Left lung (tissue), 10 donors: ENCODE results near the gene PSME1. TPM values are rescaled to one million over a fixed set of nuclear protein-coding genes. Genes with fewer than 3 reads are reported as not detected.
A peak's percentile ranks its signal among the peaks of the same experiment; 100 is the strongest.

Source experiments
- ATAC-seq: fragments of 200-7000 bp; cut with Tn5 transposase; one replicate; pipeline ENCODE4 v1.9.1; 2020; ENCODE audit warnings: moderate library complexity
- DNase-seq, 4 donors: peaks; one replicate each; pipeline ENCODE4 v3.0.0-alpha.2; 2013 to 2020
- H3K27ac ChIP-seq, 2 donors: fragments of 200-600 bp; sonication (generic) in 1 of 2; one replicate each; pipeline versions ENCODE4 v1.5.0 to v1.8.0; 2020 to 2021
- H3K27me3 ChIP-seq, 2 donors: fragments of 200-600 bp; sonication (generic) in 1 of 2; one replicate each; pipeline versions ENCODE4 v1.5.0 to v1.8.0; 2020 to 2021
- H3K36me3 ChIP-seq, 2 donors: fragments of 200-600 bp; sonication (generic) in 1 of 2; one replicate each; pipeline versions ENCODE4 v1.5.0 to v1.8.0; 2020 to 2021
- H3K4me1 ChIP-seq, 2 donors: fragments of 200-600 bp; one replicate each; pipeline ENCODE4 v1.8.0; 2021
- H3K4me3 ChIP-seq, 2 donors: fragments of 200-600 bp; sonication (generic) in 1 of 2; one replicate each; pipeline versions ENCODE4 v1.5.0 to v1.8.0; 2020 to 2021; ENCODE audit warnings: mild to moderate bottlenecking in 1 of 2
- H3K9me3 ChIP-seq, 2 donors: fragments of 200-600 bp; sonication (generic) in 1 of 2; one replicate each; pipeline versions ENCODE4 v1.5.0 to v1.8.0; 2020 to 2021
- CTCF ChIP-seq, 2 donors: fragments of 200-600 bp; sonication (generic) in 1 of 2; IDR thresholded peaks; one replicate each; pipeline versions ENCODE4 v1.5.0 to v1.8.0; 2021; ENCODE audit warnings: antibody characterized with exemption in 2 of 2
- intact Hi-C, 2 donors: fragments of 100-400 bp; cut with DNase I; formaldehyde crosslinking; loops; one replicate each; pipeline versions ENCODE4 v1.11.2 to v1.14.2; 2022
- polyA plus RNA-seq, 6 donors: library from polyadenylated mRNA; unstranded; fragments of 120-200 nt; gene quantifications; one replicate each; pipeline ENCODE4 v1.2.1, GENCODE V29; 2013; ENCODE audit not compliant: insufficient read length in 6 of 6
- total RNA-seq, 2 donors: library from RNA; stranded (reverse); fragmentation: NEBNext Ultra II Directional; extraction: Animal tissue kit (Norgen Biotek cat#: 25700); gene quantifications; one replicate each; pipeline ENCODE4 v1.2.1, GENCODE V29; 2021
- donor health status: DM: no; HTN: yes; CAD: no.
- donor health status: DM: no; HTN: no; CAD: no.

The PSME1 gene
- total and polyA plus RNA-seq, 8 donors: 189 to 236 (median 212) TPM

- peak overlapping the region; percentile 80 to 87 for H3K4me3 ChIP-seq
- no peak for TF ChIP-seq CTCF (IDR thresholded peaks at IDR 0.05)
- intact Hi-C loops: no loop called here
- peak overlapping the region in 1 of 2 donors; percentile 96 for H3K27ac ChIP-seq
- no peaks in the 10 kb centered on the region for H3K27me3 ChIP-seq
- ATAC-seq (no peak), DNase-seq (peak in 1 of 4 donors; percentile 53)
- H3K9me3 ChIP-seq: no peaks in the 10 kb centered on the region
- H3K36me3 ChIP-seq: peaks cover 0 to 86% of the 10 kb centered on the region in 2 donors
- H3K4me1 ChIP-seq: peaks cover 14 to 61% of the 10 kb centered on the region in 2 donors
These were observed 26.1 kb downstream of the PSME1 start for GRCh38 chr14:24162093-24162492.

- Histone ChIP-seq H3K9me3 (no peaks in the 10 kb centered on the region), H3K4me1 (peaks cover 14 to 67% of the 10 kb centered on the region in 2 donors), H3K36me3 (peaks cover 0 to 87% of the 10 kb centered on the region in 2 donors), H3K27ac (no peak overlapping the region), H3K27me3 (no peaks in the 10 kb centered on the region), H3K4me3 (no peak overlapping the region)
- no peak for ATAC-seq
- DNase-seq: peak in 2 of 4 donors; percentile 20 to 79
- intact Hi-C loops: no loop called here
- no peak for TF ChIP-seq CTCF (IDR thresholded peaks at IDR 0.05)
These were observed 28.6 kb downstream of the PSME1 start for GRCh38 chr14:24164518-24164991.

- TF ChIP-seq CTCF (IDR thresholded peaks at IDR 0.05): no peak
- no peak overlapping the region for H3K4me3 ChIP-seq
- no peaks in the 10 kb centered on the region for H3K9me3 ChIP-seq
- H3K27me3 ChIP-seq: no peaks in the 10 kb centered on the region
- H3K36me3 ChIP-seq: peaks cover 0 to 86% of the 10 kb centered on the region in 2 donors
- peak in 1 of 4 donors; percentile 23 for DNase-seq
- peaks cover 14 to 66% of the 10 kb centered on the region in 2 donors for H3K4me1 ChIP-seq
- no peak for ATAC-seq
- intact Hi-C loops: no loop called here
- peak overlapping the region in 1 of 2 donors; percentile 74 for H3K27ac ChIP-seq
These were observed 29.8 kb downstream of the PSME1 start for GRCh38 chr14:24165785-24166184.

GRCh38 chr14:24167469-24168114 lies 31.6 kb downstream of the PSME1 start:
- no peak overlapping the region for H3K4me3 ChIP-seq
- ATAC-seq: no peak
- DNase-seq: no peak
- peaks cover 7 to 70% of the 10 kb centered on the region in 2 donors for H3K4me1 ChIP-seq
- peak overlapping the region in 1 of 2 donors; percentile 74 for H3K27ac ChIP-seq
- no peaks in the 10 kb centered on the region for H3K27me3 ChIP-seq
- peaks cover 0 to 87% of the 10 kb centered on the region in 2 donors for H3K36me3 ChIP-seq
- no peak for TF ChIP-seq CTCF (IDR thresholded peaks at IDR 0.05)
- no peaks in the 10 kb centered on the region for H3K9me3 ChIP-seq
- intact Hi-C loops: no loop called here

GRCh38 chr14:24171422-24172260 lies 35.6 kb downstream of the PSME1 start, which contains the start of gene REC8:
Gene REC8, plus strand, starts transcription at chr14:24172080. Its CDS starts 473 bp downstream, at chr14:24172553.
- peak; percentile 94 for ATAC-seq
- Histone ChIP-seq H3K27me3 (no peaks in the 10 kb centered on the region), H3K9me3 (no peaks in the 10 kb centered on the region), H3K4me3 (peak within 1 kb of the TSS; percentile 16 to 34), H3K27ac (no peak within 1 kb of the TSS), H3K4me1 (peaks cover 0 to 30% of the 10 kb centered on the region in 2 donors), H3K36me3 (peaks cover 0 to 87% of the 10 kb centered on the region in 2 donors)
- peak; percentile 61 to 93 (median 87) for DNase-seq
- TF ChIP-seq CTCF (IDR thresholded peaks at IDR 0.05): no peak
- intact Hi-C loops: no loop called here
